Dermis blood vessel endothelial cell (primary cell): ENCODE data around the gene SDHAF3. TPM values are rescaled to one million over a fixed set of nuclear protein-coding genes. Genes with fewer than 3 reads are reported as not detected.

Experiments used
- DNase-seq: peaks from one replicate; pipeline ENCODE4 v3.0.0; 2010
- total RNA-seq: library from RNA; depleted of rRNA; stranded (reverse); fragments of >200 nt; gene quantifications from 2 replicates; pipeline ENCODE4 v1.2.3, GENCODE V29; 2014

Gene SDHAF3
- total RNA-seq, 1 donor from 2014 or later, result 1.4 TPM

GRCh38 chr7:97224316-97224715 lies 106.8 kb downstream of the SDHAF3 start:
- no peak for DNase-seq

- DNase-seq, result no peak
Measured at GRCh38 chr7:97226541-97226940, 109.0 kb downstream of the SDHAF3 start.

Other genes starting within 250 kb of the SDHAF3 start
- gene DLX6, start 112.1 kb upstream of the SDHAF3 start, total RNA-seq, result not detected in 2 replicates
- not detected in 2 replicates for gene DLX5, start 92.9 kb upstream of the SDHAF3 start, total RNA-seq